ENCODE measurements around the gene STRBP. TPM values are rescaled to one million over a fixed set of nuclear protein-coding genes. Genes with fewer than 3 reads are reported as not detected.
A peak's percentile ranks its signal among the peaks of the same experiment; 100 is the strongest.
"Not testable (repeated sequence)": the region's sequence is repeated elsewhere in the genome, so short reads cannot be mapped to it uniquely, and the experiment has no call there.

The STRBP gene
- total RNA-seq, 1 experiment from 2014 or later = 137 TPM

DNA sequence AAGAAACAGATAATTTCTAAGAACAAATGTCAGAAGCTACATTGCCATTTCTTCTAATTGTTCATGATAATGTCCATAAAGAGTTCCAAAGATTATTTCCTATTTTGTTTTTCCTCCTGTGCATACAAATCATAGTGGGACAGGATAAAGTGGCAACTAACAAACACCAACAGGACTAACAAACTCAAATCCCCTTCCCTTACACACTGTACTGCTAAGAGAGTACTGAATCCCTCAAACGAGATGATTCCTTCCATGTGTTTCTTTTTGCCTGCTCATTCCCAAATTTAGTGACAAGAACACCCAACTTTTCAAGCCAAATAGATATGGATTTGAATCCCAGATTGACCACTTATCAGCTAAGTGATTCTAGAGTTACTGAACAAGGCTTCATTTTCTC lies 15.2 kb downstream of the STRBP start:
- Histone ChIP-seq H2AFZ (ENCODE audit: low read length) (no peak overlapping the region), H3K79me2 (ENCODE audit: low read length) (peaks cover 99% of the 10 kb centered on the region), H3K4me2 (ENCODE audit: low read depth, low read length, poor library complexity, severe bottlenecking) (peak overlapping the region; percentile 18), H3K27ac (ENCODE audit: low read length) (peak overlapping the region; percentile 12; the same call in 1 of the 2 replicates), H3K4me3 (ENCODE audit: low read length) (no peak overlapping the region), H3K9ac (ENCODE audit: low read length) (no peak overlapping the region), H3K4me1 (ENCODE audit: low read length) (peaks cover 44% of the 10 kb centered on the region), H3K27me3 (ENCODE audit: low read length) (no peaks in the 10 kb centered on the region), H3K36me3 (ENCODE audit: insufficient read depth, low read length) (no peaks in the 10 kb centered on the region), H3K9me2 (replicated peaks; ENCODE audit: insufficient read depth, low read length) (no peaks in the 10 kb centered on the region), H3K9me3 (ENCODE audit: low read length) (no peaks in the 10 kb centered on the region), H4K20me1 (ENCODE audit: insufficient read depth, low read depth, low read length) (no peaks in the 10 kb centered on the region)
- DNase-seq = no peak

DNA sequence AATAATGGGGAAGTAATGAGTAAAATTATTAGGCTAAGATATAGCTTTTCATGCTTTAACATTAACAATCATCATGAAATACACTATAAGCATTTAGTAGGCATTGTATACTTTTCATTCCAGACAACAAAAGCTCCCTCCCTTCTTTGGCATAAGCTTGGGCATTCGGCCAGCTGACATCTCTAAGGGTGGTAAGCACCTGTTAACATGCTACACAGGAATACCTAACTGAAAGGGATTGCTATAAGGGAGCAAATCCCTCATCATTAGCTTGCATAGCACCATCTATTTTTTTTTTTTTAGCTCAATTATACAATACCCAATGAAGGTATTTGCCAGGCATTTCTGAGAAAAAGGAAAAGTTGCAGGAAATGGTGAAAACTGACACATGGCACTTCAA lies 16.6 kb downstream of the STRBP start:
- H3K4me1 ChIP-seq (ENCODE audit: low read length) = peaks cover 46% of the 10 kb centered on the region
- H3K9me2 ChIP-seq (replicated peaks; ENCODE audit: insufficient read depth, low read length) = no peaks in the 10 kb centered on the region
- DNase-seq = no peak
- peaks cover 100% of the 10 kb centered on the region for H3K79me2 ChIP-seq (ENCODE audit: low read length)
- no peaks in the 10 kb centered on the region for H3K27me3 ChIP-seq (ENCODE audit: low read length)
- H3K4me3 ChIP-seq (ENCODE audit: low read length) = no peak overlapping the region
- H4K20me1 ChIP-seq (ENCODE audit: insufficient read depth, low read depth, low read length) = no peaks in the 10 kb centered on the region
- peak overlapping the region; percentile 6; the same call in 1 of the 2 replicates for H3K27ac ChIP-seq (ENCODE audit: low read length)
- no peak overlapping the region for H3K9ac ChIP-seq (ENCODE audit: low read length)
- H2AFZ ChIP-seq (ENCODE audit: low read length) = no peak overlapping the region
- no peaks in the 10 kb centered on the region for H3K36me3 ChIP-seq (ENCODE audit: insufficient read depth, low read length)
- H3K9me3 ChIP-seq (ENCODE audit: low read length) = no peaks in the 10 kb centered on the region
- H3K4me2 ChIP-seq (ENCODE audit: low read depth, low read length, poor library complexity, severe bottlenecking) = no peak overlapping the region

DNA sequence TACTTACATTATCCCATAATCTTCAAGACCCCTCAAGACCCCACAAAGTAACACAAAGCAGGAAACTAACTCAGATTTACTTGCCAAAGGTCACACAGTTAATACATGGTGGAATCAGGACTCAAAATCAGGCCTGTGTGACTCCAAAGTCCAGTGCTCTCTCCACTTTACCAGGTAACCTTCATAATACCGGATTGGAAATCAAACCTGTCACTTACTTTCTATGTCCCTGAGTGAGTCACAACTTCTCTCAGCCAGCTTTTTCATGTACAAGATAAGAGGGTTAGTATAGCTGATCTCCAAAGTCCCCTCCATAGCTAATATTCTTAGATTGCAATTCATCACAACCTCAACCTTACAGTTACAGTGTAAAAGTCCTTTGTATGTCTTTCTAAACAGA lies 17.1 kb downstream of the STRBP start:
- no peak overlapping the region for H3K4me2 ChIP-seq (ENCODE audit: low read depth, low read length, poor library complexity, severe bottlenecking)
- no peaks in the 10 kb centered on the region for H3K9me3 ChIP-seq (ENCODE audit: low read length)

DNA sequence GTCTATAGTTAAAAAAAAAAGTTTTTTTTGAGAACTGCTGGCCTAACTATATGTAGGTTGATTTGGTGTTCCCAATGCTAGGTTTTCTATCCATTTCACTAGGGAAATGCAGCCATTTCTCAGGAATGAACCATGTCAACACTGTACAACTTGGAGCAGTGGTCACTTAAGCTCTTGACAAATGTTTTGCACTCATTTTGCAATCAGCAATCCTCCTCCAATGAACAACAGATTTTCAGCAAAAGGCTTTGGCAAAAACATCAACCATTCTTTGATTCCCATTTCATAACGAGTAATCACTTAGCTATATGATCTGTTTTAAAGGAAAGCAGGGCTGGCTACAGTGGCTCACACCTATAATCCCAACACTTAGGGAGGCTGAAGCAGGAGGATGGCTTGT lies 17.9 kb downstream of the STRBP start:
- peaks cover 100% of the 10 kb centered on the region for H3K79me2 ChIP-seq (ENCODE audit: low read length)
- no peaks in the 10 kb centered on the region for H3K27me3 ChIP-seq (ENCODE audit: low read length)
- H2AFZ ChIP-seq (ENCODE audit: low read length) = no peak overlapping the region
- no peaks in the 10 kb centered on the region for H3K9me3 ChIP-seq (ENCODE audit: low read length)
- no peak overlapping the region for H3K4me3 ChIP-seq (ENCODE audit: low read length)
- no peaks in the 10 kb centered on the region for H4K20me1 ChIP-seq (ENCODE audit: insufficient read depth, low read depth, low read length)
- no peaks in the 10 kb centered on the region for H3K9me2 ChIP-seq (replicated peaks; ENCODE audit: insufficient read depth, low read length)
- H3K9ac ChIP-seq (ENCODE audit: low read length) = no peak overlapping the region
- H3K27ac ChIP-seq (ENCODE audit: low read length) = no peak overlapping the region
- peaks cover 46% of the 10 kb centered on the region for H3K4me1 ChIP-seq (ENCODE audit: low read length)
- H3K36me3 ChIP-seq (ENCODE audit: insufficient read depth, low read length) = 0 out of 2 replicates have a peak, but pooled peaks cover 4% of the 10 kb centered on the region
- no peak for DNase-seq
- H3K4me2 ChIP-seq (ENCODE audit: low read depth, low read length, poor library complexity, severe bottlenecking) = no peak overlapping the region

More for the DNA sequence above, 17.1 kb downstream of the STRBP start:
- Histone ChIP-seq H3K4me3 (ENCODE audit: low read length) (no peak overlapping the region), H3K79me2 (ENCODE audit: low read length) (peaks cover 100% of the 10 kb centered on the region), H3K27ac (ENCODE audit: low read length) (peak overlapping the region; percentile 6; the same call in 1 of the 2 replicates), H3K9ac (ENCODE audit: low read length) (no peak overlapping the region), H3K4me1 (ENCODE audit: low read length) (peaks cover 48% of the 10 kb centered on the region), H2AFZ (ENCODE audit: low read length) (no peak overlapping the region), H3K36me3 (ENCODE audit: insufficient read depth, low read length) (no peaks in the 10 kb centered on the region), H4K20me1 (ENCODE audit: insufficient read depth, low read depth, low read length) (no peaks in the 10 kb centered on the region), H3K9me2 (replicated peaks; ENCODE audit: insufficient read depth, low read length) (no peaks in the 10 kb centered on the region), H3K27me3 (ENCODE audit: low read length) (no peaks in the 10 kb centered on the region)
- DNase-seq = no peak

DNA sequence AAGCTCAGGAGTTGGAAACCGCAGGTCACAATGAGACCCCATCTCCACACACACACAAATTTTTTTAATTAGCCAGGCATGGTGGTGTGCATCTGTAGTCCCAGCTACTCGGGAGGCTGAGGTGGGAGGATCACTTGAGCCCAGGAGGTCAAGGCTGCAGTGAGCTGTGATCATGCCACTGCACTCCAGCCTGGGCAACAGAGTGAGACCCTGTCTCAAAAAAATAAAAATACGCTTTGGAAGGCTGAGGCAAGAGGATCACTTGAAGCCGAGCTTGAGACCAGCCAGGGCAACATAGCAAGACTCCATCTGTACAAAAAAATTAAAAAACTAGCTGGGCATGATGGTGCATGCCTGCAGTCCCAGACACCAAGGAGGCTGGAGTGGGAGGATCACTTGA lies 19.2 kb downstream of the STRBP start:
- not testable (repeated sequence) for H3K4me2 ChIP-seq (ENCODE audit: low read depth, low read length, poor library complexity, severe bottlenecking); H2AFZ ChIP-seq (ENCODE audit: low read length); H4K20me1 ChIP-seq (ENCODE audit: insufficient read depth, low read depth, low read length); DNase-seq; H3K9me3 ChIP-seq (ENCODE audit: low read length); H3K9me2 ChIP-seq (replicated peaks; ENCODE audit: insufficient read depth, low read length); H3K36me3 ChIP-seq (ENCODE audit: insufficient read depth, low read length); H3K27me3 ChIP-seq (ENCODE audit: low read length); H3K4me3 ChIP-seq (ENCODE audit: low read length); H3K27ac ChIP-seq (ENCODE audit: low read length); H3K9ac ChIP-seq (ENCODE audit: low read length)
- H3K79me2 ChIP-seq (ENCODE audit: low read length) = peaks cover 100% of the 10 kb centered on the region
- peaks cover 41% of the 10 kb centered on the region for H3K4me1 ChIP-seq (ENCODE audit: low read length)

DNA sequence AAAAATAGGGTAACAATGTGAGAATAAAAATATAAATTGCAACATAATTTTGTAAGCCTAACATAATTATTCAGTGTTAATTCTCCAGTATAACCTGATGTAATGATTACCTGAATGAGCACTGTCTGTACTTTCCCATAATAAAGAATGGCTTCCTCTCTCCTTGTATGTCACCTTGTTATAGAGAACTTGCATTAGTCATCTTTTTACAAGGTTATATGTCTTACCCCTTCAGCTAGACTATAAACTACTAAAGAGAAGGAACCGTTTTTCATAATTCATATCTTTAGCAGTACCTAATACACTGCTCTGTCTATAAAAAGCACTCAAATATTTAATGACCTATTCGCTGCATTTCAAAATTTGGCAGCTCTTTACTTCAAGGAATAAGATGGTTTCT lies 19.8 kb downstream of the STRBP start:
- no peak for DNase-seq
- Histone ChIP-seq H3K4me1 (ENCODE audit: low read length) (peaks cover 36% of the 10 kb centered on the region), H4K20me1 (ENCODE audit: insufficient read depth, low read depth, low read length) (no peaks in the 10 kb centered on the region), H3K27me3 (ENCODE audit: low read length) (no peaks in the 10 kb centered on the region), H3K36me3 (ENCODE audit: insufficient read depth, low read length) (peaks cover 9% of the 10 kb centered on the region; the same call in 1 of the 2 replicates), H2AFZ (ENCODE audit: low read length) (no peak overlapping the region), H3K4me3 (ENCODE audit: low read length) (no peak overlapping the region), H3K9me3 (ENCODE audit: low read length) (no peaks in the 10 kb centered on the region), H3K9me2 (replicated peaks; ENCODE audit: insufficient read depth, low read length) (no peaks in the 10 kb centered on the region), H3K27ac (ENCODE audit: low read length) (no peak overlapping the region), H3K79me2 (ENCODE audit: low read length) (peaks cover 100% of the 10 kb centered on the region), H3K4me2 (ENCODE audit: low read depth, low read length, poor library complexity, severe bottlenecking) (no peak overlapping the region), H3K9ac (ENCODE audit: low read length) (no peak overlapping the region)

DNA sequence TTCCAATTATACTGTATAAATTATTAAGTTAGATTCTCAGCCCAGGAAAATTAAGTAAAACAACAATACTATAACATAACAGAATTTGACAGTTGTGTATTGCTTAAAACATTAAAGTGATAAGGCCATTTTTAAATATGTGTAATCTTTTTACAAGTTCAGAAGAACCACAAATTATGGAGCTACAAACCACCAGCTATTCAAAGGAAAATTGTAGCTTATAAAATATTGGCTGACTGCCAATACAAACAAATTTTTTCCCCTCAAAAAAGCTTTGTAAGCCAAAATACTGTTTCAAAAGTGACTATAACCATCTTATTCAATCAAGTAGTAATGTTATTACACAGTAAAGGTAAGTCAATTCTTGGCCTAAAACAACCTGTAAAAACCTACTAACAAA lies 21.9 kb downstream of the STRBP start:
- Histone ChIP-seq H3K9ac (ENCODE audit: low read length) (no peak overlapping the region), H3K79me2 (ENCODE audit: low read length) (peaks cover 100% of the 10 kb centered on the region), H3K4me3 (ENCODE audit: low read length) (no peak overlapping the region), H3K36me3 (ENCODE audit: insufficient read depth, low read length) (peaks cover 9% of the 10 kb centered on the region; the same call in 1 of the 2 replicates), H3K4me1 (ENCODE audit: low read length) (peaks cover 21% of the 10 kb centered on the region), H3K27ac (ENCODE audit: low read length) (0 out of 2 replicates have a peak overlapping the region, but pooled peaks have one; percentile 0), H3K27me3 (ENCODE audit: low read length) (no peaks in the 10 kb centered on the region), H2AFZ (ENCODE audit: low read length) (no peak overlapping the region), H3K4me2 (ENCODE audit: low read depth, low read length, poor library complexity, severe bottlenecking) (no peak overlapping the region), H4K20me1 (ENCODE audit: insufficient read depth, low read depth, low read length) (no peaks in the 10 kb centered on the region), H3K9me2 (replicated peaks; ENCODE audit: insufficient read depth, low read length) (no peaks in the 10 kb centered on the region), H3K9me3 (ENCODE audit: low read length) (no peaks in the 10 kb centered on the region)
- DNase-seq = no peak

DNA sequence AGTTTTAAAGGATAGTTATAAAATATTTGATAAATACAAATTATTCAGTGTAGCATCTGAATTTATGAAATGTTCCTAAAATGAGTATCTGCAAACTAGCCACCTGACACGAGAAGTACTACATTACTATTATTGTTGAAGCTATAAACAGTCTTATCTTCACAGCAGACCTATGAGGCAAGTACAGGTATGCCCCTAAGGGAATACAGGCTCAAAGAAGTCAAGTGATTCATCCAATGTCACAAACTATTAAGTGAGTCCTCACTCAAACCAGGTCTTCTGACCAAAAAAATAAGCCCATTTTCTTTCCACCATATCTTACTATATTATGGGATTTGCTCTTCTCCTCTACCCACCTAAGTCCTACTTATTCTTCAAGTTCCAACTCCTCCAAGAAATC lies 28.7 kb downstream of the STRBP start:
- H3K27me3 ChIP-seq (ENCODE audit: low read length) = no peaks in the 10 kb centered on the region
- peak overlapping the region; percentile 19 for H3K27ac ChIP-seq (ENCODE audit: low read length)
- peaks cover 99% of the 10 kb centered on the region for H3K79me2 ChIP-seq (ENCODE audit: low read length)
- peaks cover under 1% of the 10 kb centered on the region; the same call in 1 of the 2 replicates for H3K36me3 ChIP-seq (ENCODE audit: insufficient read depth, low read length)
- no peak overlapping the region for H3K9ac ChIP-seq (ENCODE audit: low read length)
- no peak for DNase-seq
- H3K9me2 ChIP-seq (replicated peaks; ENCODE audit: insufficient read depth, low read length) = no peaks in the 10 kb centered on the region
- peak overlapping the region; percentile 8 for H3K4me2 ChIP-seq (ENCODE audit: low read depth, low read length, poor library complexity, severe bottlenecking)
- no peak overlapping the region for H3K4me3 ChIP-seq (ENCODE audit: low read length)
- H3K4me1 ChIP-seq (ENCODE audit: low read length) = peaks cover 55% of the 10 kb centered on the region
- H4K20me1 ChIP-seq (ENCODE audit: insufficient read depth, low read depth, low read length) = no peaks in the 10 kb centered on the region
- no peaks in the 10 kb centered on the region for H3K9me3 ChIP-seq (ENCODE audit: low read length)
- H2AFZ ChIP-seq (ENCODE audit: low read length) = no peak overlapping the region

All from Karpas-422 (cell line).